RWPE1 (cell line): Measurements from ENCODE around the gene LDB3.
A peak's percentile ranks its signal among the peaks of the same experiment; 100 is the strongest.

Source experiments
- CTCF ChIA-PET: fragments of 350-600 bp; sonication (Branson Sonifier 250); formaldehyde crosslinking; extraction: SDS; loops from one replicate; lab custom pipeline; 2021; lab: Yijun Ruan, JAX
- POLR2A ChIA-PET: fragments of 400-600 bp; formaldehyde crosslinking; extraction: SDS; loops from one replicate; lab custom pipeline; 2020; ENCODE audit warnings: antibody characterized with exemption; ENCODE audit not compliant: low non-redundant PET; lab: Yijun Ruan, JAX
- DNase-seq: peaks from one replicate; pipeline ENCODE4 v3.0.0; 2012; ENCODE audit warnings: low spot score
- H3K27ac ChIP-seq: fragments of 450-650 bp; 2 replicates; pipeline ENCODE4 v1.5.1; 2017
- CTCF ChIP-seq: fragments of 450-650 bp; conservative IDR thresholded peaks from 2 replicates; pipeline ENCODE4 v1.5.1; 2017; ENCODE audit warnings: low read depth, mild to moderate bottlenecking

Gene LDB3

DNA sequence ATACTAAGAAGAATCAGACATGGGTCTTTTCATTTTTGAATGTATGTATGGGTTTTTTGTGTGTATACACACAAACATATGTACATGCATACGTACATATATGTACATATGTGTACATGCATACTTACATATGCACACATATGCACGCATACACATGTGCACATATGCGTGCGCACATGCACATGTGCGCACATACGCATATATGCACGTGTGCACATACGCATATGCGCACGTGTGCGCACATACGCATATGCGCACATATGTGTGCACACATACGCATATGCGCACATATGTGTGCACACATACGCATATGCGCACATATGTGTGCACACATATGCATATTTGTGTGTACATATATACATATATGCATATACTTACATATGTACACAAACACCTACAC, 83.2 kb downstream of the LDB3 start:
- no peak overlapping the region for H3K27ac ChIP-seq
- no peak for DNase-seq
- ChIA-PET POLR2A (no interaction called here), CTCF (no interaction called here)
- no peak for TF ChIP-seq CTCF

- ChIA-PET CTCF (interaction anchor here (0.5 kb wide), 1 partner anchor 23 kb away, joined by 6 read pairs; no protein-coding TSS in a partner anchor), POLR2A (interaction anchor here (1.3 kb wide), 1 partner anchor 41 kb away, joined by 5 read pairs; no protein-coding TSS in a partner anchor)
- DNase-seq = no peak
- H3K27ac ChIP-seq = no peak overlapping the region
- TF ChIP-seq CTCF = no peak
Measured at GRCh38 chr10:86752311-86752710, 84.0 kb downstream of the LDB3 start.

DNA sequence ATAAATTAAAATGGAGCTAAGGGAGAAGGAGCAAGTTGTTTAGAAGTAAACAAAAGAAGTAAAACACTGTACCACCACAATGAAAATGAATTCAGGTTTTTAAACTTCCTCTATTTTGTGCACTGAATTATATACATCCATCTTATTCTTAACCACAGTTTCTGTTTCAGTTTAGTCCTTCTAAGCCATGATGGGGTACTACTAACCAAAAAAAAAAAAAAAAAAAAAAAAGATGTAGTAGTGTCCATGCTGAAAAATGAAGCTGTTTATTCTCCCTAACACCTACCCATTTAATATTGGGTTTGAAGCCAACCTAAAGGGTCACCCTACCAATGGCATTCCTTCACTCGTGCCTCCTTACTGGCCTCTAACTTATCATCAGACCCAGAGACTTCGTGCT, 84.7 kb downstream of the LDB3 start:
- ChIA-PET CTCF (interaction anchor here (0.8 kb wide), 1 partner anchor 16 kb away, joined by 3 read pairs; no protein-coding TSS in a partner anchor), POLR2A (interaction anchor here (0.8 to 1.3 kb wide), 2 partner anchors 41 to 349 kb away, joined by 5 read pairs; no protein-coding TSS in a partner anchor)
- DNase-seq = no peak
- no peak overlapping the region for H3K27ac ChIP-seq
- TF ChIP-seq CTCF = no peak

- ChIA-PET CTCF (no interaction called here), POLR2A (interaction anchor here (0.6 to 1.3 kb wide), 3 partner anchors 12 to 350 kb away, joined by 3 to 5 read pairs (median 5); no protein-coding TSS in a partner anchor)
- no peak overlapping the region for H3K27ac ChIP-seq
- peak; percentile 33 for DNase-seq
- no peak for TF ChIP-seq CTCF
Measured at GRCh38 chr10:86753638-86754434, 85.5 kb downstream of the LDB3 start.

GRCh38 chr10:86755454-86755739, 87.1 kb downstream of the LDB3 start:
- ChIA-PET CTCF (interaction anchor here (0.7 kb wide), 1 partner anchor 43 kb away, joined by 3 read pairs; no protein-coding TSS in a partner anchor), POLR2A (interaction anchor here (1.2 to 1.3 kb wide), 2 partner anchors 41 to 45 kb away, joined by 3 to 5 read pairs; no protein-coding TSS in a partner anchor)
- no peak for TF ChIP-seq CTCF
- peak overlapping the region; percentile 91 for H3K27ac ChIP-seq
- no peak for DNase-seq

DNA sequence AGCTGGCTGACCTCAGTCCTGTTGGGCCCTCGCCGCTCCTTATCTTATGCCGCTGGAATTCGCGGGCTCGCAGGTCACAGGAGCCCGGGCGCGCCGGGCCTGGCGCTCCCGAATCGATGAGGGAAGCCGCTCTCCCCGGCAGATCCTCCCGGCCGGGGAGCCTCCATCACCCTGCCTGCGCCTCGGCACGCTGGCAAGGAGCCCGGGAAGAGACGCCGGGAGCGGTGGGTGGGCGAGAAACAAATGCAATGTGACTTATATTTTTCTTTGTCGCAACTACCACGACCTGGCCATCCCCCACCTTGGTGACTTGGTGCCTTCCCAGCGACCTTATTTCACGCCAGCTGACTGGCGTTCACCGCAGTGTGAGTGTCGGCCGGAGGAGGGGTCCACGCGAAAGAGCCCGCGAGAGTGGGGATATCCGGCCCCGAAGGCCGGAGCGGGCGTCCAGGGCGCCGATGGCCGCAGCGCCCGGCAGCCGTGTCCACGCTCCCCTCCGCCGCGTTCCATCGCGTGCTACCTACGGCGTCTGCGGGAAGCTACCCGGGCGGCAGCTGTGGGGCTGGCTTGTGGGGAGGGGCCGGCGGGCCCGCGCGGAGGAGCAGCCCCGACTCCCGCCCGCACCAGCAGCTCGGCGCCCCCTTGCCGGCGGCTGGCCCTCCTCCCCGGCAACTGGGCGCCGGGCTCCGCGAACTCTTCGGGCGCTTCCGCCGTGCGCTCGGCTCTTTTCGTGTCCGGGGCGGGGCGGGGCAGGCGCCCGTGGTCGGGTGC, 87.6 kb downstream of the LDB3 start:
- ChIA-PET POLR2A (interaction anchor here (0.7 to 1.3 kb wide), 6 partner anchors 15 to 205 kb away, joined by 3 to 5 read pairs (median 4); no protein-coding TSS in a partner anchor), CTCF (interaction anchor here (0.7 kb wide), 1 partner anchor 43 kb away, joined by 3 read pairs; no protein-coding TSS in a partner anchor)
- no peak for TF ChIP-seq CTCF
- peak overlapping the region; percentile 91 for H3K27ac ChIP-seq
- DNase-seq = peak; percentile 93
